Fibroblast of the aortic adventitia (primary cell): ENCODE results near the gene DCST2. TPM values are rescaled to one million over a fixed set of nuclear protein-coding genes. Genes with fewer than 3 reads are reported as not detected.

Experiments used
- DNase-seq: peaks from one replicate; pipeline ENCODE4 v3.0.0-alpha.2; 2010; ENCODE audit warnings: low read depth
- H3K4me3 ChIP-seq: 2 replicates; pipeline ENCODE4 v1.5.1; 2011; ENCODE audit warnings: low read depth, mild to moderate bottlenecking, control low read depth, low read length, moderate library complexity
- CTCF ChIP-seq: IDR thresholded peaks from 2 replicates; pipeline ENCODE4 v1.5.1; 2011; ENCODE audit warnings: mild to moderate bottlenecking, low read length, control low read depth, inconsistent platforms; ENCODE audit not compliant: insufficient read depth
- total RNA-seq: library from RNA; depleted of rRNA; stranded (reverse); fragments of >200 nt; gene quantifications from 2 replicates; pipeline ENCODE4 v1.2.3, GENCODE V29; 2012; ENCODE audit warnings: low replicate concordance

The DCST2 gene
- total RNA-seq, 1 donor = 0.09 TPM

GRCh38 chr1:155069551-155070157 lies 36.1 kb upstream of the DCST2 start:
- DNase-seq = no peak
- H3K4me3 ChIP-seq = no peak overlapping the region
- no peak for TF ChIP-seq CTCF

- no peak for DNase-seq
- no peak overlapping the region for H3K4me3 ChIP-seq
- TF ChIP-seq CTCF = no peak
Measured at GRCh38 chr1:155068599-155068998, 35.0 kb upstream of the DCST2 start.

- no peak for DNase-seq
- no peak overlapping the region for H3K4me3 ChIP-seq
- no peak for TF ChIP-seq CTCF
Measured at GRCh38 chr1:155066777-155067176, 33.2 kb upstream of the DCST2 start.

- TF ChIP-seq CTCF = no peak
- no peak for DNase-seq
- H3K4me3 ChIP-seq = no peak overlapping the region
Measured at GRCh38 chr1:155064832-155065429, 31.4 kb upstream of the DCST2 start.

- DNase-seq = peak; percentile 16
- peak overlapping the region; percentile 95 for H3K4me3 ChIP-seq
- TF ChIP-seq CTCF = no peak
Measured at GRCh38 chr1:155064111-155064831, 30.7 kb upstream of the DCST2 start.

- peak; percentile 77 for DNase-seq
- TF ChIP-seq CTCF = no peak
- H3K4me3 ChIP-seq = peak within 1 kb of the TSS; percentile 95
Measured at GRCh38 chr1:155063550-155064110, 30.0 kb upstream of the DCST2 start, which contains the start of gene EFNA4. TSS of gene EFNA4 (plus strand) at chr1:155063740. CDS start at chr1:155063824, 84 bp downstream.
